Effector memory CD4-positive, alpha-beta T cell (primary cell): ENCODE results near the gene SORL1-AS1.
"Not testable (repeated sequence)": the region's sequence is repeated elsewhere in the genome, so short reads cannot be mapped to it uniquely, and the experiment has no call there.

Experiments used
- DNase-seq, 3 donors: peaks; one replicate each; pipeline ENCODE4 v3.0.0-alpha.2; 2020
- H3K27ac ChIP-seq: 2 replicates; pipeline ENCODE4 v1.7.0; 2013; ENCODE audit warnings: mild to moderate bottlenecking, low read length, moderate library complexity; ENCODE audit not compliant: insufficient read depth, poor library complexity, severe bottlenecking
- H3K27me3 ChIP-seq: replicated peaks from 2 replicates; pipeline ENCODE4 v1.7.0; 2013; ENCODE audit warnings: mild to moderate bottlenecking, low read length; ENCODE audit not compliant: insufficient read depth, control insufficient read depth, poor library complexity, severe bottlenecking
- H3K36me3 ChIP-seq: 2 replicates; pipeline ENCODE4 v1.7.0; 2013; ENCODE audit warnings: mild to moderate bottlenecking, low read length, moderate library complexity; ENCODE audit not compliant: control insufficient read depth, insufficient read depth
- H3K4me1 ChIP-seq: 2 replicates; pipeline ENCODE4 v1.7.0; 2013; ENCODE audit warnings: low read length, mild to moderate bottlenecking; ENCODE audit not compliant: control insufficient read depth, insufficient read depth, poor library complexity, severe bottlenecking
- H3K4me3 ChIP-seq: 2 replicates; pipeline ENCODE4 v1.7.0; 2013; ENCODE audit warnings: low read length, low read depth, mild to moderate bottlenecking; ENCODE audit not compliant: insufficient read depth, poor library complexity, severe bottlenecking
- H3K9me3 ChIP-seq: 2 replicates; pipeline ENCODE4 v1.7.0; 2013; ENCODE audit warnings: mild to moderate bottlenecking, low read length, moderate library complexity; ENCODE audit not compliant: control insufficient read depth

The SORL1-AS1 gene

GRCh38 chr11:121486054-121486453 is 33.3 kb upstream of the SORL1-AS1 start:
- DNase-seq: no peak
- Histone ChIP-seq H3K36me3 (peaks cover 61% of the 10 kb centered on the region), H3K4me1 (peaks cover 25% of the 10 kb centered on the region), H3K9me3 (no peaks in the 10 kb centered on the region), H3K27ac (no peak overlapping the region), H3K4me3 (no peak overlapping the region), H3K27me3 (no peaks in the 10 kb centered on the region)

- Histone ChIP-seq H3K27ac (no peak overlapping the region), H3K27me3 (no peaks in the 10 kb centered on the region), H3K4me3 (no peak overlapping the region), H3K9me3 (no peaks in the 10 kb centered on the region), H3K4me1 (peaks cover 29% of the 10 kb centered on the region), H3K36me3 (peaks cover 53% of the 10 kb centered on the region)
- DNase-seq: no peak
Measured at GRCh38 chr11:121485216-121485615, 32.4 kb upstream of the SORL1-AS1 start.

- H3K27ac ChIP-seq: peak overlapping the region; percentile 52
- H3K27me3 ChIP-seq: no peaks in the 10 kb centered on the region
- no peak for DNase-seq
- no peaks in the 10 kb centered on the region for H3K9me3 ChIP-seq
- peaks cover 35% of the 10 kb centered on the region for H3K4me1 ChIP-seq
- no peak overlapping the region for H3K4me3 ChIP-seq
- peaks cover 51% of the 10 kb centered on the region for H3K36me3 ChIP-seq
Measured at GRCh38 chr11:121483805-121484480, 31.2 kb upstream of the SORL1-AS1 start.

GRCh38 chr11:121482231-121483129 is 29.7 kb upstream of the SORL1-AS1 start:
- Histone ChIP-seq H3K27ac (peak overlapping the region; percentile 75), H3K36me3 (peaks cover 51% of the 10 kb centered on the region), H3K27me3 (no peaks in the 10 kb centered on the region), H3K4me3 (no peak overlapping the region), H3K4me1 (peaks cover 35% of the 10 kb centered on the region), H3K9me3 (no peaks in the 10 kb centered on the region)
- peak; percentile 37 to 66 (median 57) for DNase-seq

- H3K27ac ChIP-seq: peak overlapping the region; percentile 75
- not testable (repeated sequence) for H3K4me3 ChIP-seq, H3K9me3 ChIP-seq, H3K27me3 ChIP-seq
- peaks cover 35% of the 10 kb centered on the region for H3K4me1 ChIP-seq
- peak; percentile 51 to 60 (median 54) for DNase-seq
- peaks cover 48% of the 10 kb centered on the region for H3K36me3 ChIP-seq
Measured at GRCh38 chr11:121481484-121482230, 28.9 kb upstream of the SORL1-AS1 start.

GRCh38 chr11:121479698-121480238 is 27.0 kb upstream of the SORL1-AS1 start:
- peaks cover 35% of the 10 kb centered on the region for H3K4me1 ChIP-seq
- H3K36me3 ChIP-seq: peaks cover 38% of the 10 kb centered on the region
- H3K27ac ChIP-seq: no peak overlapping the region
- no peak for DNase-seq
- H3K27me3 ChIP-seq: no peaks in the 10 kb centered on the region
- H3K4me3 ChIP-seq: no peak overlapping the region
- H3K9me3 ChIP-seq: no peaks in the 10 kb centered on the region

- Histone ChIP-seq H3K4me1 (peaks cover 35% of the 10 kb centered on the region), H3K9me3 (no peaks in the 10 kb centered on the region), H3K27ac (no peak overlapping the region), H3K36me3 (peaks cover 41% of the 10 kb centered on the region), H3K27me3 (no peaks in the 10 kb centered on the region), H3K4me3 (no peak overlapping the region)
- no peak for DNase-seq
Measured at GRCh38 chr11:121478895-121479697, 26.3 kb upstream of the SORL1-AS1 start.

- Histone ChIP-seq H3K9me3 (no peaks in the 10 kb centered on the region), H3K27me3 (no peaks in the 10 kb centered on the region), H3K4me1 (peaks cover 30% of the 10 kb centered on the region), H3K36me3 (peaks cover 46% of the 10 kb centered on the region), H3K4me3 (no peak overlapping the region), H3K27ac (no peak overlapping the region)
- DNase-seq: no peak
Measured at GRCh38 chr11:121478226-121478894, 25.6 kb upstream of the SORL1-AS1 start.
